Subcutaneous abdominal adipose tissue (tissue), 5 donors: Measurements from ENCODE around the gene SHC4.

ENCODE experiments used
- H3K27ac ChIP-seq: one replicate; pipeline ENCODE4 v1.7.0; 2013; ENCODE audit warnings: low read depth, mild to moderate bottlenecking, inconsistent platforms, low read length, moderate library complexity
- H3K27me3 ChIP-seq, 5 donors: one replicate each; pipeline ENCODE4 v1.7.0; 2013; ENCODE audit warnings: low read length in 5 of 5, inconsistent platforms in 1 of 5; ENCODE audit not compliant: control insufficient read depth in 5 of 5, insufficient read depth in 4 of 5
- H3K36me3 ChIP-seq, 5 donors: one replicate each; pipeline ENCODE4 v1.7.0; 2013; ENCODE audit warnings: low read length in 5 of 5; ENCODE audit not compliant: control insufficient read depth in 5 of 5, insufficient read depth in 5 of 5
- H3K4me1 ChIP-seq, 5 donors: one replicate each; pipeline ENCODE4 v1.7.0; 2013; ENCODE audit warnings: low read length in 5 of 5, mild to moderate bottlenecking in 3 of 5, moderate library complexity in 1 of 5; ENCODE audit not compliant: control insufficient read depth in 5 of 5, insufficient read depth in 5 of 5
- H3K4me3 ChIP-seq, 5 donors: one replicate each; pipeline ENCODE4 v1.7.0; 2013; ENCODE audit warnings: low read length in 5 of 5, low read depth in 1 of 5
- H3K9ac ChIP-seq, 5 donors: one replicate each; pipeline ENCODE4 v1.7.0; 2013; ENCODE audit warnings: low read length in 5 of 5, mild to moderate bottlenecking in 4 of 5, moderate library complexity in 3 of 5
- H3K9me3 ChIP-seq, 5 donors: one replicate each; pipeline ENCODE4 v1.7.0; 2013; ENCODE audit warnings: low read length in 5 of 5; ENCODE audit not compliant: control insufficient read depth in 5 of 5
- donor health status: healthy.
- donor health status: healthy.
- donor health status: healthy.
- donor health status: healthy.
- donor health status: healthy.

SHC4 gene

DNA sequence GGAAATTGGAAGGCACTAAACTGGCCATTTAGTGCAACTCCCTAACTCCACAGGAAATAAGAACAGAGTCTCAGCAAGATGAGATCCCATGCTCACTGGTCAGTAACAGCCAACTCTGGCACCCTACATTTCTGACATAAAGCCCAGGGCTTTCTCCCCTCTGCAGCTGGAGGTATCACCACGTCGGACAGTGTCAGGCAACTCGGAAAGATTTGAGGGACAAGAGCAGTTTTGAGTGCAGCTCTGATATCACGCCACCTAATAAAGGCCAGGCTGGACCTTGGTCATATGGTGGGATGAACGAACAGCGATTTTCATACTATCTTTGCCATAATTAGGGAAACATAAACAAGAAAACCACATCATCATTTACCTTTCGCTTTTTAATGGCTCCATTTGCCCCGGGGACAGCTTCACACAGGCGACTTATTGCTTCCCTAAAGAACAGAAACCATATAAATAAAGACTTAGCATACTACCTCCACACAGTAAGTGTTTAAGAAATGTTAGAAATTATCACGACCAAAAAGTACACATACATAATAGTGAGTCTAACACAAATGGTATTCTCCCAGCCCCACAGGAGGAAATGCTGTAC is 73.2 kb downstream of the SHC4 start:
- Histone ChIP-seq H3K36me3 (no peaks in the 10 kb centered on the region), H3K27me3 (peaks cover 0 to 3% (median 0%) of the 10 kb centered on the region in 5 donors), H3K4me1 (no peaks in the 10 kb centered on the region)

DNA sequence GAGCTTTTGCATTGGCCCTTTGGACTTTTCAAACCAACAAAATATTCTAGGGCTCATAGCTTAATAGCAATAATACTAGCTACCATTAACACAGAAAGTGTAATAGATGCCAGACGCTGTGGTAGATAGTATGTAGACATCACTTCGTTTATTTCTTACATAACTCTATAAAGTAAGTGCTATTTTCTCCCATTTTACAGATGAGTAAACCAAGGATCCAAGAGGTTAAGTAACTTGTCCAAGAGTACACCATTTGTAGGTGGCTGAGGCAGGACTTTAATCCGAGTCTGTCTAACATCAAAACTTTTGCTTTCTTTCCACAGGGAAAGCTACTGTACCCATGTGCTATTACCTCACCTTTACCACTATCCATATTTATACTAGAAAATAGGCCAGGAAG is 73.8 kb downstream of the SHC4 start:
- Histone ChIP-seq H3K9ac (no peak overlapping the region), H3K4me3 (no peak overlapping the region), H3K36me3 (no peaks in the 10 kb centered on the region), H3K27me3 (no peaks in the 10 kb centered on the region), H3K9me3 (no peaks in the 10 kb centered on the region), H3K4me1 (no peaks in the 10 kb centered on the region), H3K27ac (no peak overlapping the region)

More for the DNA sequence above, 73.2 kb downstream of the SHC4 start:
- Histone ChIP-seq H3K4me3 (no peak overlapping the region), H3K9me3 (no peaks in the 10 kb centered on the region), H3K9ac (no peak overlapping the region), H3K27ac (no peak overlapping the region)

DNA sequence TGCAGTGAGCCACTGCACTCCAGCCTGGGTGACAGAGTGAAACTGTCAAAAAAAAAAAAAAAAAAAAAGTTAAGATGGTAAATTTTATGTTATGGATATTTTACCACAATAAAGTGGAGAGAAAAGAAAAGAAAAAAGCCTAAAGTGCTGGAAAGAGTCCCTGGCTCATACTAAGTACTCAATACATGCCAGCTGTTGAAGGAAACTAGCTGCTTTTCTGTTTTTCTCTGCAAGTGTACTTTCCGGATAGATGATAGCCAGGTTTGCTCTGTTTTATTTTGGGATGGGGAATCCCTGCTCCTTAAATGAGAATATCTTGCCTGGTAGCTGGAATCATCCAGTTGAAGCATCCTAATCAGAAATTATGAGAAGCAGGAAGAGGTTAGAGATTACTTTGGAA is 74.9 kb downstream of the SHC4 start:
- H3K27ac ChIP-seq: no peak overlapping the region

DNA sequence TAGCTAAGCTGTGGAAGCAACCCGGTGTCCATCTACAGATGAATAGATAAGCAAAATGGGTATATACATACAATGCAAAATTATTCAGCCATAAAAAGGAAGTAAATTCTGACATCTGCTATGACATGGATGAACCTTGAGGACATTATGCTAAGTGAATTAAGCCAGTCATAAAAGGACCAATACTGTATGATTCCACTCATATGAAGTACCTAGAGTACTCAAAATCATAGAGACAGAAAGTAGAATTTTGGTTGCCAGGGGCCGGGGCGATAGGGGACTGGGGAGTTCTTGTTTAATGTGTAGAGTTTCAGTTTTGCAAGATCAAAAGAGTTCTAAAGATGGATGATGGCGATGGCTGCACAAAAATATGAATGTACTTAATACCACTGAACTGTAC is 75.5 kb downstream of the SHC4 start:
- H3K4me3 ChIP-seq: no peak overlapping the region

More for the DNA sequence above, 74.9 kb downstream of the SHC4 start:
- no peak overlapping the region for H3K9ac ChIP-seq
- H3K9me3 ChIP-seq: no peaks in the 10 kb centered on the region
- H3K4me3 ChIP-seq: no peak overlapping the region
- no peaks in the 10 kb centered on the region for H3K36me3 ChIP-seq
- no peaks in the 10 kb centered on the region for H3K27me3 ChIP-seq
- no peaks in the 10 kb centered on the region for H3K4me1 ChIP-seq

DNA sequence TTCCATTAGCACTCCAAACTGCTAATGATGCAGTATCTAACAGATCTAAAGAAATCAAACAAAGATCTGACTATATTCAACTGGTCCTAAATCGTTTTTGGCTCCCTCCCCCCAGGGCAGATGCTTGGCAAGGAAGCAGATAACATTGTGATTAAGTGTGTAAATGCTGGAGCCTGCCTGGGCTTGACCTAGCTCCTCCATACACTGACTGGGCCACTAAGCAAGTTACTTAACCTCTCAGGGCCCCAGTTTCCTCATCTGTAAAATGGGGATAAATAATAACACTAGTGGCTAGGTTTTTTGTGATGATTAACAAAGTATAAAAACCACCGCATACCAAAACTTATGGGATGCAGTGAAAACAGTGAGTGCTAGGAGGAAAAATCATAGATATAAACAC is 76.6 kb downstream of the SHC4 start:
- no peaks in the 10 kb centered on the region for H3K36me3 ChIP-seq
- no peak overlapping the region for H3K9ac ChIP-seq
- no peaks in the 10 kb centered on the region for H3K4me1 ChIP-seq
- no peaks in the 10 kb centered on the region for H3K9me3 ChIP-seq
- H3K27me3 ChIP-seq: no peaks in the 10 kb centered on the region
- no peak overlapping the region for H3K4me3 ChIP-seq
- no peak overlapping the region for H3K27ac ChIP-seq

More for the DNA sequence above, 75.5 kb downstream of the SHC4 start:
- no peaks in the 10 kb centered on the region for H3K9me3 ChIP-seq
- no peaks in the 10 kb centered on the region for H3K27me3 ChIP-seq
- H3K4me1 ChIP-seq: no peaks in the 10 kb centered on the region
- H3K9ac ChIP-seq: no peak overlapping the region
- H3K36me3 ChIP-seq: no peaks in the 10 kb centered on the region
- H3K27ac ChIP-seq: no peak overlapping the region

DNA sequence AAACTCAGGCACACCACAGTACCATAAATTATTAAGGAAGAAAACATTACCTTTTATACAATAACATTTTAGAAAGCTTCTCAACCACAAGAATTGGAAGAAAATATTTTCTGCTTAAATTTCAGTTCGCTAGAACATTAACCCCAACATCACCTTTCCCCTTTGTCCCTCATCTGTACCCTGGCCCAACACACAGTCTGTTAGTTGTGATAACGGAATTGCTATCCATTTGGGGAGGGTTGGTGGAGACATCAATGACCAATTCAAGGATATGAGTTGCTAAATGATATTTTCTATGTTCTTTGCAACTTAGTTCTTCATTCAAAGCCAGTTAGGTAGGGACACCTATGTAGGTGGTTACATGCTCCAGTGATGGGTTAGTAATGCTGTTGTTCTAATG is 80.0 kb downstream of the SHC4 start:
- Histone ChIP-seq H3K36me3 (no peaks in the 10 kb centered on the region), H3K4me1 (peaks cover 0 to 12% (median 7%) of the 10 kb centered on the region in 5 donors)

DNA sequence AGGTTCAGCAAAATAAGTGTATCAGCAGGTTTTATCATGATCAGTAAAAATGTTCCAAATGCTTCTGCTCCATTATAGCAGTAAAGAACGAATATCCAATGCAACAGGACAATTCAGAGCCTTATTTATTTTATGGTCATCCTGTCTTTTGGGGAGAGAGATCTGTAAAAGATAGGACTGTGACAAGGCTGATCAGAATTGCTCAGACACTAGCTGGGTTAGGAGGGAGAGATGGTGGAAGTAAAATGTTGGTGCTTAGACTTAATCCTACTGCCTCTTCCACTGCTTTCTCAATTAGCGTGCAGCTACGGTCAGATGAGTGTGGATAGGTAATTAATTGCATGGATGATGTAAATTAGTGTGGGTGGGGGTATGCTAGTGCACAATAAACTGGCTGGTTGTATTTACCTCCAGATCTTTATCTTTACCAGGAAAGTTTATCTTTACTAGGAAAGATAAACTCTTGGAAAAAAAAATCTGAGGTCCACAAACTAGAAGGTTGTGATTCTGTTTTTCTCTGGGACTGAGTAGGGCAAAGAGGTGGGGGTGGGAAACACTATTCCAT is 83.6 kb downstream of the SHC4 start:
- Histone ChIP-seq H3K9me3 (no peaks in the 10 kb centered on the region), H3K9ac (peak overlapping the region in 1 of 5 donors; percentile 12), H3K4me3 (no peak overlapping the region), H3K27me3 (no peaks in the 10 kb centered on the region), H3K4me1 (peaks cover 0 to 22% (median 17%) of the 10 kb centered on the region in 5 donors), H3K36me3 (no peaks in the 10 kb centered on the region), H3K27ac (no peak overlapping the region)

More for the DNA sequence above, 80.0 kb downstream of the SHC4 start:
- Histone ChIP-seq H3K9me3 (no peaks in the 10 kb centered on the region), H3K27ac (no peak overlapping the region), H3K9ac (no peak overlapping the region), H3K27me3 (no peaks in the 10 kb centered on the region), H3K4me3 (no peak overlapping the region)

DNA sequence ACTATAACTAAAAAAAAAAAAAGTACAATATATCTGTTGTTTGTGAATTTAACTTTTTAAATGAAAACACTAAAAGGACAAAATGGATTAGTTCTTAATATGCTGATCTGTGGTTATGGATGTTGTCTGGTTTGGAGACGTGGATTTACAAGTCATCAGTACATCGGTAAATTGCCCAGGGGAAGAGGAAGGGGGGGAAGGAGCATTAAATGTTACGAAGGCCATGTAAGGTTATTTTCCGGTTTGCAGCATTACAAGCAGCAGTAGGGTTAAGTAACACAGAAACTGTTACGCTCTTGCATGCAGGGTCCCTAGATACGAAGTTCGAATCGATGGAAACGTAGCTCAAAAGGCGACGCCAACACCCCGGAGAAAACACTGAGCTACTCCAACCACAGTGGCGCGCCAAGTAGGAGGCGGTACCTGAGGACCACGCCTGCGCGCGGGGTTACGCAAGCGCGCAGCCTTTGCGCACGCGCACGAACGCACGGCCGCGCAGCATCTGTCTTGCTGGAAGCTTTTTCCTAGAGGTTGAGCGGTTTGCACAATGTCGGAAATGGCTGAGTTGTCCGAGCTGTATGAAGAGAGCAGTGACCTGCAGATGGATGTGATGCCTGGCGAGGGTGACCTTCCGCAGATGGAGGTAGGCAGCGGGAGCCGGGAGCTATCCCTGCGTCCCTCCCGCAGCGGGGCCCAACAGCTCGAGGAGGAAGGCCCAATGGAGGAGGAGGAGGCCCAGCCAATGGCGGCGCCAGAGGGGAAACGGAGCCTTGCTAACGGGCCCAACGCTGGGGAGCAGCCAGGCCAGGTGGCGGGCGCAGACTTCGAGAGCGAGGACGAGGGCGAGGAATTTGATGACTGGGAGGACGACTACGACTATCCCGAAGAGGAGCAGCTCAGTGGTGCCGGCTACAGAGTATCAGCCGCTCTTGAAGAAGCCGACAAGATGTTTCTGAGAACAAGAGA is 85.8 kb downstream of the SHC4 start, which contains the start of gene EID1:
TSS of gene EID1 (plus strand) at position 505 of the 966 bp plus-strand sequence. CDS start at position 548, 43 bp downstream.
- Histone ChIP-seq H3K9ac (peak within 1 kb of the TSS; percentile 40 to 84 (median 82)), H3K4me3 (peak within 1 kb of the TSS; percentile 75 to 100 (median 84)), H3K36me3 (no peaks in the 10 kb centered on the region), H3K4me1 (peaks cover 0 to 22% (median 17%) of the 10 kb centered on the region in 5 donors), H3K9me3 (no peaks in the 10 kb centered on the region), H3K27me3 (no peaks in the 10 kb centered on the region), H3K27ac (peak within 1 kb of the TSS; percentile 86)

DNA sequence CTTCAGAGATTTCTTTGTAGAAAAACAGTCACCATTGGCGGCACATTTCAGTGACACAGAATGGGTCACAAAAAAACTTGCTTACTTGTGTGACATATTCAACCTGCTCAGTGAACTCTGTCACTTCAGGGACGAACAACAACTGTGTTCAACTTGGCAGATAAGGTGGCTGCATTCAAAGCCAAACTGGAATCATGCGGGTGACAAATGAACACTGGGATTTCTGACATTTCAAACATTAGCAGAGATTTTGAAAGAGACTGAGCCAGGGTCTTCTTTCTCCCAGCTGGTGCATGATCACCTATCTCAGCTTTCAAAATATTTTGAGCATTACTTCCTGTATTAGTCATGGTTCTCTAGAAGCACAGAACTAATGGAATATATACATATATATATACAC is 87.7 kb downstream of the SHC4 start:
- no peak overlapping the region for H3K4me3 ChIP-seq
- peaks cover 0 to 22% (median 17%) of the 10 kb centered on the region in 5 donors for H3K4me1 ChIP-seq
- H3K36me3 ChIP-seq: no peaks in the 10 kb centered on the region
- no peak overlapping the region for H3K9ac ChIP-seq
- H3K27me3 ChIP-seq: peaks cover 0 to 4% (median 0%) of the 10 kb centered on the region in 5 donors
- H3K9me3 ChIP-seq: no peaks in the 10 kb centered on the region
- no peak overlapping the region for H3K27ac ChIP-seq
